Ascending aorta (tissue), 2 donors: ENCODE data around the gene CD84. TPM values are rescaled to one million over a fixed set of nuclear protein-coding genes. Genes with fewer than 3 reads are reported as not detected.

Experiments used
- DNase-seq, 2 donors: peaks; one replicate each; pipeline ENCODE4 v3.0.0-alpha.2; 2019; ENCODE audit warnings: low spot score in 2 of 2
- H3K27ac ChIP-seq, 2 donors: fragments of 200-600 bp; sonication (generic); one replicate each; pipeline ENCODE4 v1.5.1; 2016 to 2017; ENCODE audit warnings: mild to moderate bottlenecking in 1 of 2
- H3K27me3 ChIP-seq: fragments of 200-600 bp; sonication (generic); one replicate; pipeline ENCODE4 v1.5.1; 2017
- H3K36me3 ChIP-seq, 2 donors: fragments of 200-600 bp; sonication (generic); one replicate each; pipeline ENCODE4 v1.5.1; 2016
- H3K4me1 ChIP-seq, 2 donors: fragments of 200-600 bp; sonication (generic); one replicate each; pipeline ENCODE4 v1.5.1; 2016 to 2017; ENCODE audit warnings: mild to moderate bottlenecking in 1 of 2
- H3K4me3 ChIP-seq, 2 donors: fragments of 200-600 bp; sonication (generic); one replicate each; pipeline ENCODE4 v1.5.1; 2016 to 2017; ENCODE audit warnings: mild to moderate bottlenecking in 1 of 2
- H3K9me3 ChIP-seq, 2 donors: fragments of 200-600 bp; sonication (generic); one replicate each; pipeline ENCODE4 v1.5.1; 2016
- intact Hi-C: fragments of 100-400 bp; cut with DNase I; formaldehyde crosslinking; loops from one replicate; pipeline ENCODE4 v1.15.1; 2023
- total RNA-seq: library from RNA; depleted of rRNA; stranded (reverse); fragments of >200 nt; gene quantifications from one replicate; pipeline ENCODE4 v1.1.0, GENCODE V29; 2016
- TF ChIP-seq, protein P1 (sequence below), 3 experiments: fragments of 200-600 bp in 2 of 3; fragments of 450-650 bp in 1 of 3; sonication (generic) in 2 of 3; IDR thresholded peaks; one replicate each; pipeline ENCODE4 v1.5.1; 2016 to 2019; ENCODE audit warnings: antibody characterized with exemption in 3 of 3, mild to moderate bottlenecking in 1 of 3, moderate library complexity in 1 of 3

The CD84 gene
- total RNA-seq, 1 donor from 2014 or later, result 1.1 TPM

DNA sequence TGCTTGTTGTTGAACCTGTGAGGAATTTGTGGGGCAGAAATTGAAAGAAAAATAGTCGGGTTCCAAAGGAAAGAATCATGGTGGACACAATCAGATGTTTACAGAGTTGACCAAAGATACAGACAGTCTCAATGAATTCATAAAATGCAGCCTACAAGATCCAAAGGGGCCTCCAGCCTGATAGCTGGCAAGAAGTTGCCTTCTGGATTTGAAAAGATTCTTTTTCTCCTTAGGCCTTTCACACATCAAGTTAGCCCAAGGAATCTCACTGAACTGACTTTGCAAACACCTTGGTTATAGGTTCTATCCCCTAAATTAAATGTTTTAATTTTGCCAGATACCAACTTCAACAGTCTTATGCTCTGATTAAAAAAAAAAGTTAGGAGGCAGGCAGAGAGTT lies 46.0 kb upstream of the CD84 start:
- Histone ChIP-seq H3K36me3 (no peaks in the 10 kb centered on the region), H3K4me3 (no peak overlapping the region), H3K9me3 (no peaks in the 10 kb centered on the region), H3K27ac (no peak overlapping the region), H3K4me1 (no peaks in the 10 kb centered on the region), H3K27me3 (no peaks in the 10 kb centered on the region)
- intact Hi-C loops, result no loop called here
- no peak for DNase-seq
- TF ChIP-seq, protein P1, sequence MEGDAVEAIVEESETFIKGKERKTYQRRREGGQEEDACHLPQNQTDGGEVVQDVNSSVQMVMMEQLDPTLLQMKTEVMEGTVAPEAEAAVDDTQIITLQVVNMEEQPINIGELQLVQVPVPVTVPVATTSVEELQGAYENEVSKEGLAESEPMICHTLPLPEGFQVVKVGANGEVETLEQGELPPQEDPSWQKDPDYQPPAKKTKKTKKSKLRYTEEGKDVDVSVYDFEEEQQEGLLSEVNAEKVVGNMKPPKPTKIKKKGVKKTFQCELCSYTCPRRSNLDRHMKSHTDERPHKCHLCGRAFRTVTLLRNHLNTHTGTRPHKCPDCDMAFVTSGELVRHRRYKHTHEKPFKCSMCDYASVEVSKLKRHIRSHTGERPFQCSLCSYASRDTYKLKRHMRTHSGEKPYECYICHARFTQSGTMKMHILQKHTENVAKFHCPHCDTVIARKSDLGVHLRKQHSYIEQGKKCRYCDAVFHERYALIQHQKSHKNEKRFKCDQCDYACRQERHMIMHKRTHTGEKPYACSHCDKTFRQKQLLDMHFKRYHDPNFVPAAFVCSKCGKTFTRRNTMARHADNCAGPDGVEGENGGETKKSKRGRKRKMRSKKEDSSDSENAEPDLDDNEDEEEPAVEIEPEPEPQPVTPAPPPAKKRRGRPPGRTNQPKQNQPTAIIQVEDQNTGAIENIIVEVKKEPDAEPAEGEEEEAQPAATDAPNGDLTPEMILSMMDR (IDR thresholded peaks at IDR 0.05), result no peak

DNA sequence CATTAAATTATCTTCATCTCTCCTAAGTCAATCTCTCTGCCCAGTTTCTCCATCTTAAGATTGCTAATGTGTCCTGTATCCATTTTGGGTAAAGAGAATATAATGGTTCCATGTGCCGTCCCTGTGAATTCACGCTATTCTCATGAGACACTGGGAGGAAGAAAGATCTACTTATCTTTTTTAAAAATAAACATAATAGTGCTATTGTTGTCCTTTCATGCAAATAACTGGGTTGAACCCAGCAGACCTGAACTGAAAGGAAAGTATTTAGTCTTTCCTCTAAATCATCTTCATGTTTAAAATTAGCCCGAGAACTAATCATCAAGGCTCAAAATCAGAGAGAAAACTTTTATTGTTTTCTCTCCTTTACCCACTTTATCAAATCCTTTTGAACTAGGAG lies 45.2 kb upstream of the CD84 start:
- H3K27ac ChIP-seq, result no peak overlapping the region
- no peak overlapping the region for H3K4me3 ChIP-seq
- intact Hi-C loops, result no loop called here
- TF ChIP-seq, protein P1 (IDR thresholded peaks at IDR 0.05), result no peak
- H3K36me3 ChIP-seq, result no peaks in the 10 kb centered on the region
- no peak for DNase-seq
- no peaks in the 10 kb centered on the region for H3K4me1 ChIP-seq
- H3K9me3 ChIP-seq, result no peaks in the 10 kb centered on the region
- no peaks in the 10 kb centered on the region for H3K27me3 ChIP-seq

DNA sequence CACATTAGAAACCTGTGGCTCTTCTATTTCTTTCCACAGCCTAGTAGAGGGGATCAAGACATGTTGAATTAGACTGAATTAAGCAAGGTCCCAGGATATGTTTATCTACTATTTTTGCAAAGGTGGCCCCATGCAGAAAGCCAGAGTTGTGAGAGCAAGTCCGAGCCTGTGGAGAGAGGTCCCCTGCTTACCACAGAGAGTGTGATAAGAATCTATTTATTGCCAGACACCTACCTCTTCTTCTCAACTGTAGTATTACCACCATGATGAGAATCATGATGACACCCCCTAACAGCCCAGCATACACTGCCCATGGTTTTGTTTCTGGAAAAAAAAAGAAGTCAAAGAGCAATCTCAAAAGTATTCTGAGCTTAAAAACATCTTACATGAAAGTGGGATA lies 44.6 kb upstream of the CD84 start:
- Histone ChIP-seq H3K27me3 (no peaks in the 10 kb centered on the region), H3K4me3 (no peak overlapping the region), H3K36me3 (no peaks in the 10 kb centered on the region), H3K27ac (no peak overlapping the region), H3K9me3 (no peaks in the 10 kb centered on the region), H3K4me1 (no peaks in the 10 kb centered on the region)
- TF ChIP-seq, protein P1 (IDR thresholded peaks at IDR 0.05), result no peak
- no peak for DNase-seq
- intact Hi-C loops, result no loop called here

DNA sequence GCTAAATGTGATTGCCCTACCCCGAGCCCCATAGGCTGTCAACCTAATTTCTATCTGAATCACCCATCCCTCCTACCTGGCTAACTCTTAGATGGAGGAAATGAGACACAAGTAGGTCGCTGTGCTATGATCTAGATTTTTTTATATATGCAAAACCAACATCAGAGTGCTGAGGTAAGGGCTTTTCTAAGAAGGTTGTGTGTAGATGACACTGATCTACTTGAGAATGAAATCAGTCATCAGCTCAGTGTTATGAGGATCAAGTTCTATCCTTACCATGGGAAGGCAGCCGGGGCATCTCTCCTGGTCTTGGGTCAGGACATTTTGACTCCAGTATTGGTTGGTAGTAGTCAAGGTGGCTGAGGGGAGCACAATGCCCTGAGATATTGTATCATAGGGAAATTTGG lies 43.9 kb upstream of the CD84 start:
- Histone ChIP-seq H3K4me3 (no peak overlapping the region), H3K4me1 (no peaks in the 10 kb centered on the region), H3K27ac (no peak overlapping the region), H3K36me3 (no peaks in the 10 kb centered on the region), H3K27me3 (no peaks in the 10 kb centered on the region), H3K9me3 (no peaks in the 10 kb centered on the region)
- no peak for DNase-seq
- TF ChIP-seq, protein P1 (IDR thresholded peaks at IDR 0.05), result no peak
- intact Hi-C loops, result no loop called here

DNA sequence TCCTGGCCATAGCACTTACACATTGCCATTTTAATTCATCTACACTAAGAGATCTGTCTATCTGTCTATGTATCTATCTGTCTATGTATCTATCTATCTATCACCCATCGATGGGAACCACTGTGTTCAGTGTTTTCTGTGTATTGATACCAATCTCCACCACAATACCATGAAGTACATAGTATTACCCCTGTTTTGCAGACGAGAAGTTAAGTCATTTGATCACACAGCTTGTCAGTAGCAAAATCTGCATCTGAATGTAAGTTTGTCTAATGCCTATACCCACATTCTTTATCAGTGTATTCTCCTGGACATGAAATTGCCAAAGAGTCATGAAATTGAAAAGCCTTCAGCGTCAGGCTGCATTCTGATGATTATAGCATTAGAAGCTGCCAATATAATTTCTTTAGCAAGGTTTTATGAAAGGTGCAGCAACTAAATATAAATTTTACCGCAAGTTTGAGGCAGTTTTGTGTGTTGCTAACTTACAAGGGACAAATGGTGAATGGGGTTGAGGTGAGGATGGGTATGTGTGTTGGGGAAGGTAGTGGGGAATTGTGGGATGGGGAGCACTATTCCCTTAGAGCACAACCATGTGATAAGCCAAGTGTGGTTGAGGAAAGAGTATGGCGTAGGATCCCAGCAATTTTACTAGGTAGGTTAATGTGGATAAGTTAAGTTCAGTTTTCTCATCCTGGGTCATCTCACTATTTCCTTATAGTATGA lies 43.4 kb upstream of the CD84 start:
- TF ChIP-seq, protein P1 (IDR thresholded peaks at IDR 0.05), result no peak
- Histone ChIP-seq H3K9me3 (no peaks in the 10 kb centered on the region), H3K4me1 (no peaks in the 10 kb centered on the region), H3K36me3 (no peaks in the 10 kb centered on the region), H3K4me3 (no peak overlapping the region), H3K27ac (no peak overlapping the region), H3K27me3 (no peaks in the 10 kb centered on the region)
- no peak for DNase-seq
- intact Hi-C loops, result no loop called here
